Hepatocyte (in vitro differentiated cells): Measurements from ENCODE around the gene PLCB2.

Experiments
- EZH2 ChIP-seq: fragments of 200-600 bp; sonication (generic); IDR thresholded peaks from 2 replicates; pipeline ENCODE4 v1.6.1; 2016; ENCODE audit warnings: antibody characterized with exemption, mild to moderate bottlenecking, borderline replicate concordance
- EZH2phosphoT487 ChIP-seq: fragments of 200-600 bp; sonication (generic); IDR thresholded peaks from one replicate; pipeline ENCODE4 v1.6.1; 2018; ENCODE audit warnings: antibody characterized with exemption, mild to moderate bottlenecking, low read depth, moderate library complexity; ENCODE audit not compliant: unreplicated experiment, severe bottlenecking
- TF ChIP-seq, protein P1 (sequence below): fragments of 200-600 bp; sonication (generic); IDR thresholded peaks from 2 replicates; pipeline ENCODE4 v1.5.1; 2016; ENCODE audit warnings: antibody characterized with exemption, mild to moderate bottlenecking; ENCODE audit not compliant: poor library complexity

DNA sequence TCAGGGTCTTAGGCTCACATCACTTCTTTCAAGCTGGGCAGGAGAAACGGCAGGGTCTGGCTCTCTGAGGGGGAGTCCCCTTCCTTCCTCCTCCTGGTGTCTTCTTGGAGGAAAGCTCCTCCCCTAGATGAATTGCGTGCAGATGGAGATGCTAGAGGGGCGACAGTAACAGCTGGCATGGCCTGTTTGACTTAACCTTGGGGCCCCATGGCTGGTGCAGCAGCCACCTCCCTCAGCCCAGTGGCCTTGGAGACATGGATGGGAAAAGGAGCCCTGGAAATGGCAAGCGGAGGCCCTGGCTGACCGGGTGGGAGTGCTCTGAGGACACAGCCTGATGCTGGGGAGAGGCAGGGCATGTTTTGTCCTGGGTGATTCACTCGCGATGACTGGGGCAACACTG lies 48.7 kb downstream of the PLCB2 start:
- TF ChIP-seq, protein P1, sequence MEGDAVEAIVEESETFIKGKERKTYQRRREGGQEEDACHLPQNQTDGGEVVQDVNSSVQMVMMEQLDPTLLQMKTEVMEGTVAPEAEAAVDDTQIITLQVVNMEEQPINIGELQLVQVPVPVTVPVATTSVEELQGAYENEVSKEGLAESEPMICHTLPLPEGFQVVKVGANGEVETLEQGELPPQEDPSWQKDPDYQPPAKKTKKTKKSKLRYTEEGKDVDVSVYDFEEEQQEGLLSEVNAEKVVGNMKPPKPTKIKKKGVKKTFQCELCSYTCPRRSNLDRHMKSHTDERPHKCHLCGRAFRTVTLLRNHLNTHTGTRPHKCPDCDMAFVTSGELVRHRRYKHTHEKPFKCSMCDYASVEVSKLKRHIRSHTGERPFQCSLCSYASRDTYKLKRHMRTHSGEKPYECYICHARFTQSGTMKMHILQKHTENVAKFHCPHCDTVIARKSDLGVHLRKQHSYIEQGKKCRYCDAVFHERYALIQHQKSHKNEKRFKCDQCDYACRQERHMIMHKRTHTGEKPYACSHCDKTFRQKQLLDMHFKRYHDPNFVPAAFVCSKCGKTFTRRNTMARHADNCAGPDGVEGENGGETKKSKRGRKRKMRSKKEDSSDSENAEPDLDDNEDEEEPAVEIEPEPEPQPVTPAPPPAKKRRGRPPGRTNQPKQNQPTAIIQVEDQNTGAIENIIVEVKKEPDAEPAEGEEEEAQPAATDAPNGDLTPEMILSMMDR, result no peak
- no peak for TF ChIP-seq EZH2
- TF ChIP-seq EZH2phosphoT487, result no peak
